ELR (cell line): Measurements from ENCODE around the gene GJC1.
"Not testable (repeated sequence)": the region's sequence is repeated elsewhere in the genome, so short reads cannot be mapped to it uniquely, and the experiment has no call there.

ENCODE experiments used
- DNase-seq: peaks from one replicate; pipeline ENCODE4 v3.0.0-alpha.2; 2015; ENCODE audit warnings: low read depth

Gene GJC1

GRCh38 chr17:44759086-44759915 is 70.8 kb downstream of the GJC1 start:
- DNase-seq: peak; percentile 32

DNA sequence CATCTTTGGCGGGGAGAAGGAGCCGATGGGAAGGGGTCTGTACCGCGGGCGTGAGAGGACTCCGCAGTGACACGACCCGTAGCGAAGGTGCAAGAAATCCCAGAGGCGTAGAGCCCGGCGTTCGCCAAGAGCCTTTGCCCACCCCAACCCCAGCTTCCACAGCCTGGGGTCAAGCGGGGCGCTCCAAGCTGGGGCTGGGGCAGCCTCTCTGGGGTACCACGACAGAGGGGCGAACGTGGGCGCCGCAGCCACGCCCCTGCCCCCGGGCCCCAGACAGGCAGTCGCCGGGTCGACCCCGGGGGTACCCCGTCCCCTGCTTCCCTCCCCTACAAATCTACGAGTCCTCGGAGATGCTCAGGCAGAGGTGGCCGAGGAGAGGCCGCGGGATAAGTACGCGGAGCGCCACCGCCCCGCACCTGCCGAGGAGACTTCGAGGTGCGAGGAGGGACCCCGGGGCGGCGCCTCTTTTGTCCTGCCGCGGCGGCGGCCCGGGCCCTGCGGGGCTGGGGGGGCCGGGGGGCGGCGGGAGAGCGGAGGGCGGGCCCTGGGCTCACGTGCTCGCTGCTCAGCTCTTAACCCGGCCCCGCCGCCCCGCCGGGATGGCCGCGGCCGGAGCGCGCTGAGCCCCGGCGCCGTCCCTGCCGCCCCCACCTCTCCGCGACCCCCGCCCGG is 71.5 kb downstream of the GJC1 start, which contains the start of gene ADAM11:
TSS of gene ADAM11 (plus strand) at position 575 of the 672 bp plus-strand sequence. CDS start 212 bp downstream, outside the sequence.
- DNase-seq: peak; percentile 26

- DNase-seq: no peak
Observed at GRCh38 chr17:44757918-44758413, 72.1 kb downstream of the GJC1 start.

DNA sequence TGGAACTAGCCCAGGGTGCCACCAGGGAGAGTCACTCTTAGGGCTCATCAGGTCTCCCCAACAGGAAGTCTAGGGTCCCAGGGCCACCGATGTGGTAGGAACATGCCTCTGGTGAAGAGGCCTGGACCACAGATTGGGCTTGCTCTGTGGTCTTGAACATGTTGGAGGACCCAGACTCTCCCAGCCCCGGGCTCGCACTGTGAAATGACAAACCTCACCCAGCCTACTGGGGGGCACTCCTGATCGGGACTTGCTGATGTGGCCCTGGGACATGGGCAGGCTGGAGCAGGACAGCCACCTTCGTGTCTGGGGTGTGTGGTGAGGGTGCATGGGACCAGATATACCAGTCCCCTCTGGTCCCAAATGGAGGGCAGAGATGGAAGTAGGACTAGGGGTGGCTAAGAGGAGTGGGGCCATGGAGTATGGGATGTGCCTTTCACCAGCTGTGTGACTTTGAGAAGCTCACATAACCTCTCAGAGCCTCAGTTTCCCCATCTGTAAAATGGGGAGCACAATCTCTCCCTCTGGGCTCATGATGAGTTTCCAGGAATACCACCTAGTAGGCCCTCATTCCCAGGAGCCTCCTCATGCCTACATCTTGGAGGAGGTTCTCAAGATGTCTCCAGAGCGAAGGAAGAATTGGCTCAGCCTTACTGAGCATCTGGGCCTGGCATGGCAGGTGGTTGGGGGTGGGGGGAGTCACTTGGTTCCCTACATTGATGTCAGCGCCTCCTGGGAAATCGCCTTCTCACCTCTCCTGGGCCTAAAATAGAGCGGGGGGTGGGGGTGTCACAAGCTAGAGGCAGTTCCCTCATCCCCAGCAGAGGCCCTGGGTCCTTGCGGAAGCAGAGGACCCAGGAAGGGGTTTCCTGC is 72.8 kb downstream of the GJC1 start:
- DNase-seq: no peak

GRCh38 chr17:44755180-44755579 is 74.9 kb downstream of the GJC1 start:
- not testable (repeated sequence) for DNase-seq

- no peak for DNase-seq
Observed at GRCh38 chr17:44754276-44754675, 75.8 kb downstream of the GJC1 start.

- no peak for DNase-seq
Observed at GRCh38 chr17:44752953-44753861, 76.9 kb downstream of the GJC1 start.

DNA sequence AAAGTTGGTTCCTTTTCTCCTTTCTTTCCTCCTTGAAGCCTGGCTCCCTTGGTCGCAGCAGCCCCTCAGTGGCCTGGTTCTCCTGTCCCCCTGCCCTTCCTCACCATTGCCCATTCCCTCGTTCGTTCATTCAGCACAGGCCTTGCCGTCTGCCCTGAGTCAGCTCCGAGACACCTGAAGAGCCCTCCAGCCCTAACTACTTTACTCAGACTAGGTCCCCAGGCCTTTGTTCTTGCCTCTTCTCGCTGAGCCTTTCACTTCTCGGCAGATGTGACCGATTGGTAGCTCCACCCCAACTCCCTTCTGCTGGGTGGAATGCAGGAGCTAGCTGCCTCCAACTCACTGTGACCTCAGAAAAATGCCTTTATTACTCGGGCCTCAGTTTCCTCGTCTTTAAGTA is 78.3 kb downstream of the GJC1 start:
- DNase-seq: no peak

DNA sequence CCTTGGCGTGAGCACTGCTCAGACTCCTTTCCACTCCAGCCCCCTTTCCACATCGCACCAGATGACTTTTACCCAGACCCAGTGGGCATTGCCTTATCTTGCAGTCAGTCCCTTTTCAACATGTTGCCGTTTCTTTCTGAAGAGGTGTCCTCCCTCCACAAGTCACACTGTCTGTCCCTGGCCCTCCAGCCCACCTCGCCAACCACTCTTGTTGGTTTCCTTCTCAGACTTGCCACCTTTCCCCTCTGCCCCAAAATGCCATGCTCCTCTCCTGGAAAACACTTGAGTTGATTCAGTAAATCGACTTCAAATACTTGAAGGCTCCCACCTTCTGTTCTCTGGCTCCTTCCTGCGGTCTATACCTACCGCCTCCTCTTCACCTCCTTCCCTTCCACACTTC is 78.8 kb downstream of the GJC1 start:
- no peak for DNase-seq

GRCh38 chr17:44749980-44750318 is 80.1 kb downstream of the GJC1 start:
- DNase-seq: no peak

DNA sequence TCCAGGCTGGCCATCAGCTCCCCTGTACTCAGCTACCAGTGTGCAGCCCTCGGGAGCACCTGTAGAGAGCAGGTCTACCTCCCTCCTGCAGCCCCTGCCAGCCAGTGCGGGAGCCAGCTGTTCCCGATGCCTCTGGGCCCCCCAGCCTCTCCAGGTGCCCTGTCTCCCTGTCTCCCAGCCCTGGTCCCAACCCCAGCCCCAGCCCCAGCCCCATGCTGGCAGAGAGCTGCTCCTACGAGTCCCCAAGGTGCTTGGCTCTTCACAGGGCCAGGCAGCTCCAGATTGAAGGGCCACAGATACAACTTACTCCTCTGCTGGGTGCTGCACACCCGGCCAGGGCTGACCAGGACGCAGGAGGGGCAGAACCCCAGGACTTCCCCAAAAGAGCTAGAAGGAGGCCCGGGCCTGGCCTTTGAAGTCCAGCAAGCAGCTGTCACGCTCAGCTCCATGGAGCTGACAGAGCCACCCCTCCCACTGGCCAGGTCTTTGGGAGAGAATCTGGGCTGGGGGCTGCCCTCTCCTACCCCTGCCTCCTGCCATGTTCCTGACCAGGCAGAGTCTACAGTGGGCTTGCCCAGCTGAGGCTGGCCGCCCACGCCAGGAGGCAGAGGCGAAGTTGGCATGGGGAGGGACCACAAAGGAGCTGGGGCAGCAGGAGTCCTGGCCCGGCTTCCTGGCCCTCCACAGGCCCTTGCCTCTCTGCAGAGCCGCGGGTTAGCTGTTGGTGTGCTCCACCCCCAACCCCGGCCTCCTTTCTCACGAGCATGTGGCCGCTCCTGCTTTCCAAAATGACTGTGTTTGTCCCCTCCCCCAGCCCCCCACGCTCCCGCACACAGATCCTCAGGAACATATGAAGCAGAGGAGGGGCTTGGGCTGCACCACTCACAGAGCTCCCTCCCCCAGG is 80.8 kb downstream of the GJC1 start:
- DNase-seq: no peak
